Hematopoietic multipotent progenitor cell (in vitro differentiated cells): ENCODE results near the gene TAS2R16. TPM values are rescaled to one million over a fixed set of nuclear protein-coding genes. Genes with fewer than 3 reads are reported as not detected.
"Not testable (repeated sequence)": the region's sequence is repeated elsewhere in the genome, so short reads cannot be mapped to it uniquely, and the experiment has no call there.

Source experiments
- DNase-seq, 3 donors: peaks; one replicate each; pipeline ENCODE4 v3.0.0-alpha.2; 2011 to 2015; ENCODE audit warnings: low read depth in 2 of 3, low spot score in 2 of 3
- total RNA-seq: library from RNA; depleted of rRNA; stranded (reverse); fragments of >200 nt; gene quantifications from one replicate; pipeline ENCODE4 v1.2.3, GENCODE V29; 2012

The TAS2R16 gene
- total RNA-seq, 1 donor = not detected

DNA sequence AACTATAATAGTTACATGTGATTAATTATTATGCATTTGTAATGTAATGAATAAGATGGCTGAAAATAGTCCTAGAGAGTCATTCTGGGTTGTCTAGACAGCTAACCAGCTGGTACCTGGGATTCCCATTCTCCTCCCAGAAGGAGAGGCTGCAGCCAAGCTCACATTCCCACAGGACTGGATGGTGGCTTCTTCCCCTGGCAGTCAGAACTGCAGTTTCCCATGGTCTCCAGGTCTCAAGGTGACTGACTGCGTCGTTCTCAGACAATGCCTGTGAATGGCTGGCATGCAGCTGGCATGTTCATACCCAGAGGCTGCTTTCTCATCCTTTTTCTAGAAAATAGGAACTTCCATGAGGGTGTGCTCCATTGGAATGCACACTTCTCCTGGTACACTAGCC is 21.3 kb downstream of the TAS2R16 start:
- no peak for DNase-seq

DNA sequence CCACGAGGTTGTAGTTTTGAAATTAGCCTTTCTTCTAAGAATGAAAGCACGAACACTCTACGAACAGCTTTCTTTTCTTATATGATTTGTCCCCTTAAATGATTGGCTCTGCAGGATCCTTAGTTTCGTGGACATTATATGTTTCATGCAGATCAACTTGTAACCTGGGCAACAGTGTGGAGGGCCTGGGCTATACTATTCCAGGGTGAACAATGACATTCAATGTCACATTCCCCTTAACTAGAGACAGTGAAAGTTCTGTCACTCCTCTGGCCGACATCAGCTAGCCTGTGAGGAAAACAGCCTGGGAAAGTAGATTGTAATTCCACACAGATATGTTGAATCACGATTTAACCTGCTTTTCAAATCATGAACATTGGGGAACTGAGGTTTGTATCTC is 23.4 kb downstream of the TAS2R16 start:
- DNase-seq = no peak

DNA sequence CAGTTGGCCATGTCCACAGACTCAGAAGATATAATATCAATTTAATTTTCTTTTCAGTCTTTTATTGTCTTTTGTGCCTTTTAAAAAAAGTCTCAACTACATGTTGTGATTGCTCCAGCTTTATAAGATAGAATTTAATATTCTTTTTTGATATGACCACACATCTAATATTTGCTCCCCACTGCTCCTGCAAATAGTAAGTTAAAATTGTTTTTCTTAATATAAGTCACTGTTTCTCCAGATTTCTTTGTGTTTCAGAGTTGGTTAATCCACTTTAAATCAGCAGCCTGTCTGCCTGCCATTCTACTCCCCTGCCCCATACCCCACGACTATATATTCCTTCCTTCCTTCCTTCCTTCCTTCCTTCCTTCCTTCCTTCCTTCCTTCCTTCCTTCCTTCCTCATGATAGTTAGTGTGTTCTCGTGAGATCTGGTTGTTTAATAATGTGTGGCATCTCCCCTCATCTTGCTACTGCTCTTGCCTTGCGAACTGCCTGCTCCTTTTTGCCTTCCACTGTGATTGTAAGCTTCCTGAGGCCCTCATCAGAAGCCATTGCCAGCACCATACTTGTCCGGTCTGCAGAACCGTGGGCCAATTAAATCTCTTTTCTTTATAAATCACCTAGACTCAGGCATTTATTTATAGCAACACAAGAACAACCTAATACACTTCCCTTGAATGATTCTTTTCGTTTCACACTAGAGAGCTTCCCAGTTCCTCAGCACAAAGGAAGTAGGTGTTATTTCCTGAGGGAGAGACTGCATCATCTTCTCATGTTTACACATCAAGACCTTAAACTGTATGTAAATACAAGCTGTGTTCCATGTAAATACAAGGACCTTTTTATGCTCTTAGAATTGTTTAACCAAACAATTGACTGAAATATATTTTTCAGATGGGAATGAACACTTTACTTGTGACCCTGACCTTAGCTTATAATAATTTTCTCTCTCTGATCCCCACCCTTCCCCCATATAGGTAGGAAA is 24.5 kb downstream of the TAS2R16 start:
- no peak for DNase-seq

DNA sequence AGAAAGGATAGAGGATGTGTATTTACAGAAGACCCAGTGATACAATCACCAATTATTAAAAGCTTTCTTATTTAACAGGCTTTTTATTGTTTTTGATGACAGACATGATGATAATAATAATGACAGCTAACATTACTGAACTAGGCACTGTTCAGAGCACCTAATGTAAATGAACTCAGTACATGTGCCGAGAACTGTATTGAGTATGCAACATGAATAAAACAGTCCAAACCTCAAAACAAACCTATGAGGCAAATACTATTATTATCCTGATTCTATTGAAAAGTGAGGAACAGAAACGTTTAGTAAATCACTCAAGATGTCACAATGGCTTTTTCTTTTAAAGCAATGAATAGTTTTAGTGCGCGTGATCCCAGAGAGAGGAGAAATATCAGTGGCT is 27.1 kb downstream of the TAS2R16 start:
- DNase-seq = no peak

DNA sequence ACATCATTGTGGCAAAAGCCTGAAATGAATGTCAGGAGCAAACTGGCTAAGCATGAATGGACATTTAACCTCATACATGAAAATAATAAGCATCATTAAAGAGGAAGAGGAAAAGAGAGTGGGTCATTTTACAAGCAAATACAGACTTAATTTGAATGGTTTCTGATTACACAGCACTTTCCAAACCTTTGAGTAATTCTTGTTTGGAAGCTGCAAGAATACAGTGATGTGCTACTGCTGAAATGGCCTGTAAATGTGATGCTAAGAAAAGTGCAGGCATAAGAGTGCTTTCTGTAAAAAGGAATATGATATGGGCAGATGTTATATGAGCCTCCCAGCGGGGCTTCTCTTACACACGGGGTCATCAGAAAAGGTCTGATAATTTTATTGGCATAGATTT is 30.2 kb downstream of the TAS2R16 start:
- no peak for DNase-seq

DNA sequence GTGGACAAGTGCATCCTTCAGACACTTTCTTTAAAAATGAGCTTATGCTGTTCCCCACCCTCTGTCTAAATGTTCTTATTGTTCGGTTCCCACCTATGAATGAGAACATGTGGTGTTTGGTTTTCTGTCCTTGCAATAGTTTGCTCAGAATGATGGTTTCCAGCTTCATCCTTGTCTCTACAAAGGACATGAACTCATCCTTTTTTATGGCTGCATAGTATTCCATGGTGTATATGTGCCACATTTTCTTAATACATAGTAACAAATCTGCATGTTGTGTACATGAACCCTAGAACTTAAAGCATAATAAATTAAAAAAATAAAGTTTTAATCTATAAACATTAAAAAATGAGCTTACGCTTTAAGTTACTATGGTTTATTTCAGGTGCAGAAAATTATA is 41.8 kb downstream of the TAS2R16 start:
- DNase-seq = not testable (repeated sequence)

DNA sequence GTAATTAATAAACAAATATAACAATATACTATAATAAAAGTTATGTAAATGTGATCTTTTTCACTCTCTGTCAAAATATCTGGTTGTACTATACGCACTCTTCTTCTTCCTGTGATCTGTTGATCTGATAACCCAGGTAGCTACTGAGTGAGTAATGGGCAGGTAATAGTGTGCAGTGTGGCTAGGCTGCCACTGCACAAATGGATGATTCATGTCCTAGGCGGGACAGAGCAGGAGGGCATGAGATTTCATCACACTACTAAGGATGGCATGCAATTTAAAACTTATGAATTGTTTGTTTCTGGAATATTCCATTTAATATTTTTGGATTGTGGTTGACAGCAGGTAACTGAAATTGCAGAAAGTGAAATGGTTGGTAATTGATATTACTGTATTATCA is 44.5 kb downstream of the TAS2R16 start:
- no peak for DNase-seq

DNA sequence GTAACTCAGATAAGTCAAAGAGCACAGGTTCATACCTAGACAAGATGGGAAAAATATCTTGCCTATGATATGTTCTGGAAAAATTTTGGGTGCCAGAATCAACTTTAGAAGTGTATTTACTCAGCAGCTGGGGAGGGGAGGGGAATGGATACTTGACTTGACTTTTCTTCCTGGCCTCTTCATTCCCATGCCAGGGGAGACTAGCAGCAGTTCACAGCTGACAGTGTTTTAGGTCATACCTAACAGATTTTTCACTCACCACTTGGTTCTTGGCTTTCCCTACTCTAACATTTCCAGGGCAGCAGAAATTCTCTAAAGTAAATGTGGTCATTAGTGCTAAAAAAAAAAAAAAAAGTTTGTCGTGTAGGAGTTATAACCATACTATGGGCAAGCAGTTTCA is 46.3 kb downstream of the TAS2R16 start:
- no peak for DNase-seq

Other genes starting within 250 kb of the TAS2R16 start
- gene CADPS2, start 109.2 kb downstream of the TAS2R16 start, total RNA-seq = under 0.01 TPM
- gene SLC13A1, start 204.3 kb upstream of the TAS2R16 start, total RNA-seq = not detected